Measurements from ENCODE around the gene ZFP36L1.

GRCh38 chr14:68805414-68805813 lies 12.5 kb upstream of the ZFP36L1 start:
- no peak for TF ChIP-seq FOXM1 (IDR thresholded peaks at IDR 0.05; ENCODE audit: borderline replicate concordance)
- no peak for TF ChIP-seq NFRKB (IDR thresholded peaks at IDR 0.05)
- TF ChIP-seq SP1 (IDR thresholded peaks at IDR 0.05) = no peak
- no peak for TF ChIP-seq LEF1 (IDR thresholded peaks at IDR 0.05; ENCODE audit: borderline replicate concordance)
- TF ChIP-seq TARDBP (IDR thresholded peaks at IDR 0.05) = no peak
- TF ChIP-seq ARNT (IDR thresholded peaks at IDR 0.05) = no peak
- TF ChIP-seq FOXA1 (IDR thresholded peaks at IDR 0.05) = no peak
- TF ChIP-seq L3MBTL2 (conservative IDR thresholded peaks at IDR 0.05) = no peak
- TF ChIP-seq SUZ12 (IDR thresholded peaks at IDR 0.05) = no peak
- no peak for TF ChIP-seq FOXK2 (IDR thresholded peaks at IDR 0.05)
- TF ChIP-seq ZNF384 (IDR thresholded peaks at IDR 0.05) = no peak
- no peak for TF ChIP-seq PKNOX1 (IDR thresholded peaks at IDR 0.05)
- TF ChIP-seq HDGF (IDR thresholded peaks at IDR 0.05; ENCODE audit: borderline replicate concordance) = no peak
- no peak for TF ChIP-seq BHLHE40 (IDR thresholded peaks at IDR 0.05; ENCODE audit: borderline replicate concordance)

All from HEK293T (cell line).